ENCODE measurements around the gene DOCK2.
"Not testable (repeated sequence)": the region's sequence is repeated elsewhere in the genome, so short reads cannot be mapped to it uniquely, and the experiment has no call there.

DNA sequence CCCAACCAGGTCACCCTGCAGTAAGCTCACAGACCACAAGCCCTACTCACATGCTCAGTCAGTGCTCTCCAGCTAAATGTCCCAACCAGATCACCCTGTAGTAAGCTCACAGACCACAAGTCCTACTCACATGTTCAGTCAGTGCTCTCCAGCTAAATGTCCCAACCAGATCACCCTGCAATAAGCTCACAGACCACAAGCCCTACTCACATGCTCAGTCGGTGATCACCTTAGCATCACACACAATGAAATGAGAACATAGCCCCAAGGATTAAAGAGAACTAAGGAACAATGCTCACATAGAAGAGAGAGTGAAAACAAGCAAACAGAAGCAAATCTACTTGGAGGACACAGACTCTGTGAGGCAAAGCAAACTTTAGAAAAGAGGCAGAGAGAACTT is 197.5 kb downstream of the DOCK2 start:
- not testable (repeated sequence) for TF ChIP-seq POLR2A (IDR thresholded peaks at IDR 0.05)
- TF ChIP-seq, protein P1, sequence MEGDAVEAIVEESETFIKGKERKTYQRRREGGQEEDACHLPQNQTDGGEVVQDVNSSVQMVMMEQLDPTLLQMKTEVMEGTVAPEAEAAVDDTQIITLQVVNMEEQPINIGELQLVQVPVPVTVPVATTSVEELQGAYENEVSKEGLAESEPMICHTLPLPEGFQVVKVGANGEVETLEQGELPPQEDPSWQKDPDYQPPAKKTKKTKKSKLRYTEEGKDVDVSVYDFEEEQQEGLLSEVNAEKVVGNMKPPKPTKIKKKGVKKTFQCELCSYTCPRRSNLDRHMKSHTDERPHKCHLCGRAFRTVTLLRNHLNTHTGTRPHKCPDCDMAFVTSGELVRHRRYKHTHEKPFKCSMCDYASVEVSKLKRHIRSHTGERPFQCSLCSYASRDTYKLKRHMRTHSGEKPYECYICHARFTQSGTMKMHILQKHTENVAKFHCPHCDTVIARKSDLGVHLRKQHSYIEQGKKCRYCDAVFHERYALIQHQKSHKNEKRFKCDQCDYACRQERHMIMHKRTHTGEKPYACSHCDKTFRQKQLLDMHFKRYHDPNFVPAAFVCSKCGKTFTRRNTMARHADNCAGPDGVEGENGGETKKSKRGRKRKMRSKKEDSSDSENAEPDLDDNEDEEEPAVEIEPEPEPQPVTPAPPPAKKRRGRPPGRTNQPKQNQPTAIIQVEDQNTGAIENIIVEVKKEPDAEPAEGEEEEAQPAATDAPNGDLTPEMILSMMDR (IDR thresholded peaks at IDR 0.05 in 4 of 5, conservative IDR thresholded peaks at IDR 0.05 in 1 of 5), result not testable (repeated sequence)
